Stimulated activated CD4-positive, alpha-beta T cell treated with anti-CD3 and anti-CD28 coated beads, TNF-alpha, amount 100 ng/mL, for 1 hour (primary cell): Measurements from ENCODE around the gene FBXW10.
A peak's percentile ranks its signal among the peaks of the same experiment; 100 is the strongest.
"Not testable (repeated sequence)": the region's sequence is repeated elsewhere in the genome, so short reads cannot be mapped to it uniquely, and the experiment has no call there.

ENCODE experiments used
- DNase-seq, 3 donors: peaks; one replicate each; pipeline ENCODE4 v3.0.0-alpha.2; 2020; ENCODE audit warnings: low read depth in 3 of 3, low spot score in 1 of 3

Gene FBXW10, protein sequence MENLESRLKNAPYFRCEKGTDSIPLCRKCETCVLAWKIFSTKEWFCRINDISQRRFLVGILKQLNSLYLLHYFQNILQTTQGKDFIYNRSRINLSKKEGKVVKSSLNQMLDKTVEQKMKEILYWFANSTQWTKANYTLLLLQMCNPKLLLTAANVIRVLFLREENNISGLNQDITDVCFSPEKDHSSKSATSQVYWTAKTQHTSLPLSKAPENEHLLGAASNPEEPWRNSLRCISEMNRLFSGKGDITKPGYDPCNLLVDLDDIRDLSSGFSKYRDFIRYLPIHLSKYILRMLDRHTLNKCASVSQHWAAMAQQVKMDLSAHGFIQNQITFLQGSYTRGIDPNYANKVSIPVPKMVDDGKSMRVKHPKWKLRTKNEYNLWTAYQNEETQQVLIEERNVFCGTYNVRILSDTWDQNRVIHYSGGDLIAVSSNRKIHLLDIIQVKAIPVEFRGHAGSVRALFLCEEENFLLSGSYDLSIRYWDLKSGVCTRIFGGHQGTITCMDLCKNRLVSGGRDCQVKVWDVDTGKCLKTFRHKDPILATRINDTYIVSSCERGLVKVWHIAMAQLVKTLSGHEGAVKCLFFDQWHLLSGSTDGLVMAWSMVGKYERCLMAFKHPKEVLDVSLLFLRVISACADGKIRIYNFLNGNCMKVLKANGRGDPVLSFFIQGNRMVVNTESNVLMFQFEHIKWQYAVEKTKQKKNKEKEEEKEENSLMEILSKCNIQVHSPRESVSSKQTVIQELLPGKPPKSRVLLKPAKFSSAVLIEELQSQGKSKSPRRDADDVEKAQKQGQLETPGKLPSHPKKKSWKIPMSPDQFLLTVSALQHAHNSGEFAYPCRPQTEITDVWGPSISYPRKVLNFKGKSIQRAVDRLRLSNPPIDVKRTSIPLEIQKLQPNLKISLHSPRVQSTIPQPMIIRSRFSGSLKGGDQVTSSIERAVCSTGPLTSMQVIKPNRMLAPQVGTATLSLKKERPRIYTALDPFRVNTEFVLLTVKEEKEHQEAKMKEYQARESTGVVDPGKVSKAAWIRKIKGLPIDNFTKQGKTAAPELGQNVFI

DNA sequence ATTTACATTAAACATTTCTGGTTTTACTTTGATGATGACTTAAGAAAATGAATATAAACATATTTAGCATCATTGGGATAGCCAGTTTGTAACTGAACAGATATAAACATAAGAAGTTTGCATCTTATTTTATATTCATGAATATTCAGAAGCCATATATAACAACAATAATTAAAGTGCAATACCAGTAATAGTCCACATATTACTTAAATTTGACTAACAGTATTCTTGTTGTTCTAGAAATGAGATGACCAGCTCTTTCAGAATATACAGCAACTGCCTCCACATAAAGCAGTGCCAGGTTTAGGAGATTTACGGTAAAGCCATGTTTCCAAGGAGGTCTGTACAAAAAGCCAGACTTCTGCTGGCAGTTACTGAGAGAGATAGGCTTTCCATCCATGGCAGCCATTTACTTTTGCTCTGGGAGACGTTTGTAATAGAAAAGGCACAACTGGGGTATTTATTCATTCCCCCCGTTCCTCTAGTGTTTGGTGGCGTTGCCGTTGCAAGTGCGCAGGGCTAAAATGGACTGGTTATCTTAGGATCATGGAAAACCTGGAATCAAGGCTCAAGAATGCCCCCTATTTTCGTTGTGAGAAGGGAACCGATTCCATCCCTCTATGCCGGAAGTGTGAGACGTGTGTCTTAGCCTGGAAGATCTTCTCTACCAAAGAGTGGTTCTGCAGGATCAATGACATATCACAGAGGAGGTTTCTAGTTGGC lies at the start of gene FBXW10:
Gene FBXW10 (plus strand): TSS at position 356 of the 723 bp plus-strand sequence. CDS start 191 bp downstream, at position 547.
- not testable (repeated sequence) for DNase-seq

DNA sequence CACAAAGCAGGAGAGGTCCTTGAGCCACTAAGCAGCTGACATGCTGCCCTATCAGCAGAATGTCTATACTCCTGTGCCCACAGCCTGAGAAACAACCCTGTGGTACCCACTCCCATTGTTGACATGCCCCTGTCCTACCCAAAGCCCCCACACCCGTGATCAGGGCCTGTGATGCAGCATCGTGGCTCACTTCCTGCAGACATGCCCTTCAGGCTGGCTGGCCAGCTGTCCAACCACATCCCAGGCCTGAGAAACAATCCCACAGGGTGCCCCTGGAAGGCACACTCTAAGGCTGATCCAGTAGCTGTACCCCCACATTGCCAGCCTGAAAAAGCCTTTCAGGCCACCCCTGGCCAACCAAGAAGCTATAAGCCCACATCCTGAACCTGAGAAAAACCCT lies 48.7 kb upstream of the FBXW10 start:
- DNase-seq = not testable (repeated sequence)

DNA sequence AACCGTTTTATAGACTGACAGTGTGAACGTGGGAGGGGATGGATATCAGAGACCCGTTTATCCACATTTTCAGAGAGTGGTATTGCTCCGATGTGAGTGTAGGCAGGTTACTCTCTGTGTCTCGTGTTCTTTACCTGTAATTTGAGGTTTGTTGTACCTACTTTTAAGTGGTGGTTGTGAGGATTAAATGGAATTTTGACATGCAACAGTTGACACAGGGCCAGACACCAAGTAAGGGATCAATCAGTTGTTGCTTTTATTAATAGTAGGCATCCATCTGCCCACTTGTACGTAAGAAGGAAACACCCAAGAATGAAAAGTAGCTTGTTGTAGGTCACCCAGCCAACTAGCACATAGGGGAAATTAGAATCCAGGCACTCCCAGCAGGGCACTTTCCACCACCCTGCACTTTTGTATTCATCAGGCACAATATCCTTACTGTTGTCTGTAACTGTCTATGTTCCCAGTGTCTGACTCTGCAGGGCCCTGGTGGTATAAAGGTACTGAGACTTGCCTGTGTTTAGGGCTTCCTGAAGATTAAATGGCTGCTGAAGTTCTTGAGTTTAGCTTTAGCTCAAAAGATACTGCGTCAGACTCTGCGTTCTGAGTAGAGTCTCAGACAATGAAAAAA lies 45.3 kb upstream of the FBXW10 start:
- not testable (repeated sequence) for DNase-seq

DNA sequence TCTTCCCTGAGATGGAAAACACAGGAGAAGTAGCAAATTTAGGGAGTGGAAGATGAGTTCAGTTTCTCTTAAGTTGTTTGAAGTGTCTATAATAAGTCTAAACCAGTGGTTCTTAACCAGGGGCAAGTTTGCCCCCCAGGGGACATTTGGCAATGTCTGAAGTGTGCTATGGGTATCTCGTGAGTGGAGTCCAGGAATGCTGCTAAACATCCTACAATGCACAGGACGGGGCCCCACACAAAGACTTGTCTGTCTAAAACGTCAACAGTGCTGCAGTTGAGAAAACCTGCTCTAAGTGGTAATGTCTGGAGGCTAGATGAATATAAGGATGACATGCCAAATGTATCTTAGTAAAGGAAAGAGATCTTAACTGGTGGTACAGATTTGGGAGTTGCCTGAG lies 37.9 kb upstream of the FBXW10 start:
- not testable (repeated sequence) for DNase-seq

DNA sequence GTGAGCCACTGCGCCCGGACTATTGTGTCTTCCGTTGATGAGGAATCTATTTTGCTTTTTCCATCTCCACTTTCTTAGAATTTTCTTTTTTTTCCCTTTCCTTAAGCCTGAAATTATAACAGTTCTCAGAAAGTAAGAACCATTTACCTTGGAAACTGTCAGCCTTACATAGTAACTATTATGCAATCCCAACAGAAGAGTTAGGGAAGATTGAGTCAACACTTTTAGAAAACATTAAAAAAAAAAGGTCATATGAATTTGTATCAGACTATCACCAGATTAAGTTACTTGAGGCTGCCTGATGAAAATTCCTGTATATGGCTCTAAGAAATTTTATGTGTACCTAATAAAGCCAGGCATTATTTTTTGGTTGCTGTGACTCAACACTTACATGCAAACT lies 35.6 kb upstream of the FBXW10 start:
- DNase-seq = not testable (repeated sequence)

DNA sequence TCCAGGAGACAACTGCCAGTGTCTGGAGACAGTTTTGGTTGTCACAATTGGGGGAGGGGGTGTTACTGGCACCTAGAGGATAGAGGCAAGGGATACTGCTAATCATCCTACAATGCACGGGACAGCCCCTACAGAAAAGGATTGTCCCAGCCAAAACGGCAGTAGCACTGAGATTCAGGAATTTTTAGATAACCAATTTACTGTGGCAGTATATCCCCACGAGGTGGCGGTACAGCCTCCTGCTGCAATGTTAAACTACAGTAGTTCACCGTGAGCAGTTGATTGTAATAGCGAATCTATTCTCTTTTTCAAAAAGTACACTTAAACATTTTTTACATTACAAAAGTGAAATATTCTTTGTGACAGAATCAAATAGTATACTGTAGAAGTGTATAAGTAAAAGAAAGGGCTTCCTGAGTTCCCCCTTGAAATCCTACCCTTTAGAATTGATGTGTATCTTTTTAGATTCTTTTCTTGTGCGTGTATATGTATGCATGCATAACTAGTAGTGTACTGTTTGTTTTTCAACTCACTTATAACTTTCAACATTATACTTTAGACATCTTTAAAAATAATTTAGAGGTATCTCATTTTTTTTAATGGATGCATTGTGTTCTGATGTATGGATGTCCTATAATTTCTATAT lies 31.4 kb upstream of the FBXW10 start:
- peak; percentile 13 to 43 (median 26) for DNase-seq

DNA sequence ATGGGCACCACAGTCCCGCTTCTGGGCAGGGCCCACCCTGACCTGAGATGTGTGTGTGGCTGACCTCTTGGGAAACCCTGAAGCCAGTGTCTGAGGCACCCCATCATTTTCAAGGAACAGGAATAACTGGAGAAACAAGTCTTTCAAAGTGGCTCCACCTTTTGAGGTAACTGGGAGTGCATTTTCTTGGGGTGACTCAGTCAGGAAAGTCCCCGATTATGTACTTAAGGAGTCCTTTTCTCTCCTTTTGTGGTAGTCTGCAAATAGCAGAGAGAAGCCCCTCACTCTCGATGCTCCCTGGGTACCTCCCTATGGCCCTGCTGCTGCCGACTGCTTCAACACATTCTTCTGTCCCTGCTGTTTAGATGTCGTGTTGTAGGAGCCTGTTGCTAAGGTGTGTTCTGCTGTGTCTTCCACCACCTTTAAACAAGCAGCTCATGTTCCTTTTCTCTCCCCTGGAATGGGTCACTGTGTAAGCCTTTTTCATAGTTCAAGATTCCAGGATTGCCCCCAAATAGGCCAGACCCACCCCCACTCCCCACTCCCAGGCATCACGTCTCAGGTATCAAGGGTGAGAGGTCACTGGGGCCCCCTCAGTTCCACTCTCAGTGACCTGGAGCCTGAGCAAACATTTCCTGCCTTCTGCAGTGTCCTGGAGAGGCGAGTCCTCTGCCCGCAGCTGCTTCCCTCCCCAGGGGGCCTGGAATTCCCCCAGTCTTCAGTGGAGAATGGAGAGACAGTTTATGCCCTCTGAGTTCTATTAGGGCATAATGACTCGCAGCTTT lies 25.0 kb upstream of the FBXW10 start:
- not testable (repeated sequence) for DNase-seq

DNA sequence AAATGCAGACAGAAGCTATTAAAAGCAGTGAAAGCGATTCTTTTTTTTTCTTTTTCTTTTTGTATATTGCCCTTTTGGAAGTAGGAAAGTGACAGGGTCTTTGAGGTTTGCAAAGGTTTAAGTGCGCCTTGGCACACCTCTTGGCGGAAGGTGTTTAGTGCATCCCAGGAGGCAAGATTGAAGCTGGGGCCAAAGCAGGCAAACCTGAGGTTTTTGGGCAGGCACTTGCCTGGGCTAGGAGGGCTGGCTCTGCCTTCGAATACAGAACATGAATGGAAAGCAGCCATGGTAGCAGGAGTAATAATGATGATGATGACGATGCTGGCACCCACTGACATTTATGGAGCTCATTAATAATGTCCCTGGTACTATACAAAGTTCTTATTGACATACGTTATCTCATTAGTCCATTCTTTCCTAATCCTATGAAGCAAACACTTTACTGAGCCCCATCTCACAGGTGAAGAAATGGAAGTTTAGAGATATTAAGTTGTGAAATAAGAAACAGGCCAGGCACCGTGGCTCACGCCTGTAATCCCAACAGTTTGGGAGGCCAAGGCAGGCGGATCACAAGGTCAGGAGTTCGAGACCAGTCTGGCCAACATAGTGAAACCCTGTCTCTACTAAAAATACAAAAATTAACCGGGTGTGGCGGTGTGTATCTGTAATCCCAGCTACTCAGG lies 24.3 kb upstream of the FBXW10 start:
- not testable (repeated sequence) for DNase-seq

DNA sequence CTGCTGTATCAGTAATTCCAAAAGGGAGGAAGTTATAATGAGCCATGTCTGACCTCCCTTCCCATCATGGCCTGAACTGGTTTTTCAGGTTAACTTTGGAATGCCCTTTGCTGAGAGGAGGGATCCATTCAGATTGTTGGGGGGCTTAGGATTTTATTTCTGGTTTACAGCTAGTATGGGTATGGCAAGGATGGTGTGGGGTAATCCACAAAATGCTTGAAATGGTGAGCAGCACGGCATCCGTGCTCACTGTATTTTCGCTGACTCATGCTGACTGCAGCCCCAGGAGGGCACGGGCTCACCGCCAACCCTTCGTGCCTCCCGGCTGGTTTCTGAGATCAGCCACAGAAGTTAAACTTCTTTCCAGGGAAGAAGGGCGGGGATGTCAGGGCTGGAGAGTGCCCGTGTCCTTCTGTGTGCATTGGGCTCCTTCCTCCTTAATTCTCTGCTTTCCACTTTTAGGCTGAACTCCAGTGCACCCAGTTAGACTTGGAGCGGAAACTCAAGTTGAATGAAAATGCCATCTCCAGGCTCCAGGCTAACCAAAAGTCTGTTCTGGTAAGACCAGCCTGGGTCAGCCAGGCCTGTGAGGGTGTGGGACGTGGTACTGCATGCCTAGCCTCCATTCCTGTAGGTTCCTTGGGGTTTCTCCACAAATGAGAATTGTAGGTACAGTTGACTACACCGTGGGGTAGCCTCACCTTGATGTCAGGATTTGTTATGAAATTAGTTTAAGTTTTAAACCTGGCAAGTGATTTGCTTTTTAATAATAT lies 21.9 kb upstream of the FBXW10 start:
- DNase-seq = not testable (repeated sequence)

DNA sequence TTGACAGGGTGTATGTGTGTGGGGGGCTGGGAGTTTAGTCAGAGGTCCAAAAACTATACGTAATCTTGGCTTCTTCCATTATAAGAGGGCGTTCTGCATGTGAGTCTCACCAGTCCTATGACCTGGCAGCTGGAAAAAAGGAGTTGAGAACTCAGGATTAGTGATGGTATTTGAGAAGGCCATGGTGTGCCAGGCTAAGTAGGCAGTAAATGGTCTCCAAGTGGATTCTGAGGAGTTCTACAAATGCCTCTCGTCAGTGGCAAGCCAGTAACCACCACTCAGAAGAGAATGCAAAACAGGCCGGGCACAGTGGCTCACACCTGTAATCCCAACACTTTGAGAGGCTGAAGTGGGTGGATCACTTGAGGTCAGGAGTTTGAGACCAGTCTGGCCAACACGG lies 21.2 kb upstream of the FBXW10 start:
- not testable (repeated sequence) for DNase-seq

DNA sequence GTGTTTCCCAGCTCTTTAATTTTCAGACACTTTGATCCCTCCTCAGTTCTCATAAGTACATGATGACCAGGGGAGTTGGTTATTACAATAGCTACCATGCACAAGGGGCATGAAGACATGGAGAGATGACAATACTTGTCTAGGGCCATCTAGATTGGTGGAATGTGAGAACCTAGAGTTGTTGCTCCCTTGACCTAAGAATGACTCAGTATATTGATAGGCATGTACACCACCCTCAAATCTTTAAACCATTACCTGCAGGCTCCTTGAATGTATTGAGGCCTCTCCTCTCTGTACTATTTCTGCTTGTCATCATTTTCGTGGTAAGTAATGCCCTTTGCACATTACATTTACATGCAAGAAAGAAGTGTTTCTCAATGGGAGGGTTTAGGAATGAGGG lies 20.3 kb upstream of the FBXW10 start:
- DNase-seq = not testable (repeated sequence)

DNA sequence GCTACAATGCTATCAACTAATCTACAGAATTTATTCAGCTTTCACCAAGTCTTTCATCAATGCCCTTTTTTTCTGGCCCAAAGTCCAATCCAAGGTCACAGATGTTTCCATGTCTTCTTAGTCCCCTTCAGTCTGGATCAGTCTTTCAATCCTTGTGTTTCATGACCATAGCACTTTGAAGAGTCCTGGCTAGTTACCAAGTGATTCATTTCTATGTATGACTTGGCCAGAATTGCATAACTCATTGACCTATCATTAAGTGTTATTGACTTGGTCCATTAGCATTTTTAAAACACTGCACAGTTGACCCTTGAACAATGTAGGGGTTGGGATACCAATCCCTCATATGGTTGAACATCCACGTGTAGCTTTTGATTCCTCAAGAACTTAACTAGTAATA lies 11.4 kb upstream of the FBXW10 start:
- not testable (repeated sequence) for DNase-seq

DNA sequence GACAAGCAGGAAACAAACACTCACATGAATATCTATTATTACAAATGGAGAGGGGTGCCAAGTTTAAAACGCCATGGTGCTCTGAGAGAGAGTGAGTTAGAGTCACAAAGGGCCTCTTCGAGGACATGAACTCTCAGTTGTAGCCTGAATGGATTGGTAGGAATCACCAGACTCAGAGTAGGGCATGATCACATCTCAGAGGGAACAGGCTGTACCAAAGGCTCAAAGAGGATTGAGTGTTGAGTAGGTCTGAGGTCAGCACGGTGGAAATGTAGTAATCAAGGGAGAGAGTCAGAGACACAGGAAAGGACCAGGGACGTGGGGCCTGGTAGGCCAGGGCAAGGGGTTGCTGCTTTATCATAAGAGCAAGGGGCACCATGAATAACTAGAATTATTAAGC lies 10.5 kb upstream of the FBXW10 start:
- not testable (repeated sequence) for DNase-seq

DNA sequence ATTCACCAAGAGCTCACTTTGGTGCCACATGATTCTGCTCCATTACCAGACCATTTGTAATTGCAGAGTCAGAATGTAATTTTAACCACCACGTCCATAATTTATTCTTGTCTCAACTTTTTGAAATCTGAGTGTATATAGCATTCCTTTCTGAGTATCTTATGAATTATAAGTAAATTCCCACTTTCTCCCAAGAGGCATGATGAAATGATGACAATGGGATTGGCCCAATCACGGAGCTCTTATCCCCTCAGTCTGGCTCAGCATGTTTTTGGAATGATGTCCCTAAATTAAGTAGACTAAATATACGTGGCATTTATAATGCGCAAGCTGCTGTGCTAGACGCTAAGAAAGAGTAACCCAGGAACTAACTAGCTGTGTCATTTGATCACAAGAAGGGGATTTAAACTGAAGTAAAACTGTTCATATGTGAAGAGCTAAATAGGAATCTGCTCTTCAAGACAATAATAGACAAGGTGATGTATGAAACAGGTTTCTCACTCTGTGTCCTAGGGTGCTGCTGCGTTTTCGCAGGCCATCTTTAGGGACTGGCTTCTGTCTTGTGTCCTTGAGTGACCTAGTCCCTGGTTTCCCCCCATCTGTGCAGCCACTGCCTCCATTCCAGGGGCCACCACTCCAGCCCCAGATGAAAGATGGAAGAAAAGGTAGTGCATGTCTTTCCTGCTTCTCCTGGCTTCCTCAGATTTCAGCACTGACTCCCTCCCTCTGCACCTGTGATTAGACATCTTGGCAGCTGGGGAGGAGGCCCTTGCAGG lies 4.0 kb upstream of the FBXW10 start:
- DNase-seq = not testable (repeated sequence)

DNA sequence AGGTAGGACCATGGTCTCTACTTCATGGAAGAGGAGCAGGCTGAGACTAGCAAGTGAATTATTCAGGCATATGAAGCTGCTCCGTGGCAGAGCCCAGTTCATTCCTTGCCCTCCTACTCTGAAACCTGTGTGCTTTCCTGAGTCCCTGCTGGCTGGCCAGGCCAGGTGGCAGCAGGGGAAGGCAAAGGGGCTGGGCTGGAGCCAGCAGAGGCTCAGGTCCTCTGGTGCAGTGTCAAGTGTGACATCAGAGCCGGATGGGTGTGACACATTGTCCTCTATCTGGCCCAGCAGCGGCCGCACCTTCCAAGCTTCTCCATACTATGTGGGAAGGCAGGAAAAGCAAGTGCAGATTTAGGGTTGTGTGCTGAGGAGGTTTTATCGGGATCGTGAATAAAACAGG lies 2.6 kb upstream of the FBXW10 start:
- not testable (repeated sequence) for DNase-seq

DNA sequence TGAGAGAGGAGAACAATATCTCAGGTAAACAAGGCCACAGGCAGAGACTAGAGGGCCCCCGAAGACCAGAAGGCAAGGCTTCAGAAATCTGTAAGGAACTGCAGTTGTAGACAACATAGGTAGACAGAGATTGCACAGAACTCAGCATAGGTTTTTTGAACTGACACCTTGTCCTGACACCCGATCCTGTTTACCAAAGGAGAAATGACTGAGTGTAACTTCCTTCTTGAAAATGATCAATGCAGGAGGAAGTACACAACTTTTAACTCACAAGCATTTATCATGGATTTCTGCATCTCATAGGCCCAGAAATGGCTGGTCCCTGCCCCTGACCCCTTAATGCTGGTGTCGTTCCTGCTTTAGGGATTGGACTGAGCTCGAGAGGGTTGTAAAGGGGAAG lies 872 bp downstream of the FBXW10 start:
- DNase-seq = not testable (repeated sequence)

DNA sequence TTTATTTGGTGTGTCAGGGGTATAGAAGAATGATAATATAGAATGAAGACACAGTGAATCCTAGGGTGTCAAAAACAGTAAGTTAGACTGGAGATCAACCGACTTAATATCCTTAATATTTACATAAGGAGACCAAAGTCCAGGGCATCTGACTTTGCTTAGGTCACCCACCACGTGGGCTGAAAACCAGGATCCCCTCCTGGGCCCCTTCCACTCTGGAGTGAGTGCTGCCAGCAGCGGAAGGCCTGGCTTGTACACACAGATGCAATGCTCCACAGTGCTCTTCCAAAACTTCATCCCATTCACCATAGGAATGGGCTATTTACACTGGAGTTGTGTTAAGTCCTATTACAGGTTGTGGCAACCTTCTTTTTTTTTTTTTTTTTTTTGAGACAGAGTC lies 2.7 kb downstream of the FBXW10 start:
- DNase-seq = not testable (repeated sequence)
